Left ventricle myocardium superior (tissue), 1 donor: ENCODE measurements around the gene NPRL2. TPM values are rescaled to one million over a fixed set of nuclear protein-coding genes. Genes with fewer than 3 reads are reported as not detected.

Experiments
- ATAC-seq: fragments of 200-7000 bp; cut with Tn5 transposase; one replicate; pipeline ENCODE4 v1.9.1; 2020; ENCODE audit warnings: mild to moderate bottlenecking, moderate library complexity
- DNase-seq: peaks from one replicate; pipeline ENCODE4 v3.0.0-alpha.2; 2020
- intact Hi-C: fragments of 100-400 bp; cut with micrococcal nuclease; formaldehyde crosslinking; loops from one replicate; pipeline ENCODE4 v1.11.0; 2022
- long read RNA-seq: library from polyadenylated mRNA; unstranded; transcript quantifications from one replicate; pipeline ENCODE4 v2.0.0, GENCODE V29; 2021
- total RNA-seq: library from RNA; stranded (reverse); fragmentation: NEBNext Ultra II Directional; extraction: Animal tissue kit (Norgen Biotek cat#: 25700); gene quantifications from one replicate; pipeline ENCODE4 v1.2.1, GENCODE V29; 2021
- donor health status: DM: no; HTN: yes; CAD: no; lungs with severe emphysema.

The NPRL2 gene
- total RNA-seq, result 16.8 TPM
- long read RNA-seq, transcript NPRL2-201 (11 exons, 1,700 nt), result major isoform, 27 of 36 reads
- long read RNA-seq, partial matches to known transcripts, result 1 of 36 reads
- long read RNA-seq, other reads (novel, unspliced or antisense), result 8 of 36 reads

DNA sequence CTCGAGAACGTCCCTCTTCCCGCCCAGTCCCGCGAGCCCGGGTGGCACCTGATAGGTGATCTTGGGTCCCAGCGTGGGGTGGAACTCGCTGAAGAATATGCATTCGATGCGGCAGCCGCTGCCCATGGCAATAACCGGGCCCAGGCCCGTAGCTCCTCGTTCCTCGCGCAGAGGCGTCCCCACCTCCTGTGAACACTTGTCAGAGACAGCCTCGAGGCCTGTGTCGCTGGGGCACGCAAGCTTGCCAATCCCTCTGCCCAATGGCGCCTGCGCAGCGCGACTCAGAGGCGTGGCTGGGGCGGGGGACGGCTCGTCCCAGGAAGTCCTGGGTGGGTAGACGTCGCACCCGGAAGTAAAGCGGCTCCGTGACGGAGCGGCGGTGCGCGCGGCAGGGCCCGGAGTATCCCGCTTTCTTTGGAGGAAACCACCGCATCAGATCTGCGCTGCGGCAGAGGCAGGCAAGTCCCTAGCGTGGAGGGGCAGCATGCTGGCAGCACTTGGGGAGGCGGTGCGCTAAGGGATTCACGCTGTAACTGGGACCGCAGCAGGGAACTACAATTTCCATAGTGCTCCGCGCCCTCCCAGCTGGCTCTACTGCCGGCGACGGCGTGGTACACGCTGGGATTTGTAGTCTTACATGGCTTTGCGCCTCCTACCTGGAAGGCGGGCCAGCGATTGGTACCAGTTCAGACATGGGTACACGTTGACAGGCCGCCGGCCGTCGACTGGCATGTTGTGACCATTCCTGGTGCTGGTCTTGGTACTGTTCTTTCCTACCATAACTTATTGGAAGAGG lies at the start of gene NPRL2, which contains the start of gene CYB561D2:
Gene NPRL2 (minus strand): TSS at position 249 of the 796 bp plus-strand sequence. CDS start 123 bp downstream, at position 126.
Gene CYB561D2 (plus strand): TSS at position 336 of the 796 bp plus-strand sequence. CDS start 572 bp downstream, outside the sequence.
- DNase-seq (peak; percentile 98), ATAC-seq (peak; percentile 95)
- intact Hi-C loops, result no loop called here

DNA sequence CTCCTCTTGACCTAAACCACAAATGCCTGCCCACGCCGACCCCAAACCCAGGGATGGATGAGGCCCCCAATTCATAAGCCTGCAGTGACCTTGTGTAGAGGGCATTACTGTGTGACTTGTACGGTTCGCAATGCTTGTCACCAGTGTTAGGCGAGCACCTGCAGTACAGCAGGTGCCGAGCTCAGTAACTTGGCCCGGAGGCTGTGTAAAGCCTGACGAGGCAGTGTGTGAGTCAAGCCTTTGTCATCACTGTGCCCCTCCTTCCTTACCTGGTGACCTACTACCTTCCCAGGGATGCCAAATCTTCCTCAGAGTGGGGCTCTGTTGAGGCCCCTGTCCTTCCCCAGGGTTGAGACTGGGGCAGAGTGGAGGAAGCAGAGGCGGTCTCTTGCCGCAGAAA lies 45.9 kb upstream of the NPRL2 start:
- ATAC-seq (no peak), DNase-seq (no peak)
- intact Hi-C loops, result no loop called here

DNA sequence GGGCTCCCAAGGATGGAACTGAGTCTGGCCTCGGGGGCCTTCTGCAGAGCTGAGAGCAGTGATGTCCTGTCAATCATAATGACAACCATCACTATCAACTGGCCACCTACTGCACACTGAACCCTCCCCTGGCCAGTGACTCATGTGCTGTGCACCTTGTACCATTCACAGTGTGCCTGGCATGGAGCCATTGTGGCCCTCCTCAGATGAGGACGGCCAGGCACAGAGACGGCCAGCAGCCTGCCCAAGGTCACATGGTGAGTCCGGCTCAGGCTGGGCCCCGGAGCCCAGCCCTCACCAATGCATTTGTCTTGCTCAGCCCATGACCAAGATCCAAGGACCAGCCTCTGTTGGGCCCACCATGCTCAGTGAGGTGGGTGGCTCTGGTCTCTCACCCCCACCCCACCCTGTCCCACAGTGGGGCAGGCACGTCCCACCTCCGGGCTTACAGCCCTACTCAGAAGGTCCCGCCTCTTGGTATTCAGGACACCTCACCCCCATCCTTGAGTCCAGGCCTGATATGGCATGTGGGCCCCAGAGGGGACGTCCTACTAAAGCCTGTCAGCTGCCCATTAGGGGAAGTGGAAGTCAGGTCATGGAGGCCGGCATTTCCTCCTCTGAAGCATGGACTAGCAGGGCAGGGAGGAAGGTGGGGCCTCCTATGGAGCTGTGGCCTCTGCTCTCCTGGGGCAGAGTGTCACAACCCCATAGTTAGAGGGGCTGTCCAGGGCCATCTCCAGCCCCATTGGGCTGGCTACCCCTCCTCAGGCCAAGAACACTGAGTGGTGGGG lies 44.7 kb upstream of the NPRL2 start:
- DNase-seq (no peak), ATAC-seq (no peak)
- intact Hi-C loops, result no loop called here

DNA sequence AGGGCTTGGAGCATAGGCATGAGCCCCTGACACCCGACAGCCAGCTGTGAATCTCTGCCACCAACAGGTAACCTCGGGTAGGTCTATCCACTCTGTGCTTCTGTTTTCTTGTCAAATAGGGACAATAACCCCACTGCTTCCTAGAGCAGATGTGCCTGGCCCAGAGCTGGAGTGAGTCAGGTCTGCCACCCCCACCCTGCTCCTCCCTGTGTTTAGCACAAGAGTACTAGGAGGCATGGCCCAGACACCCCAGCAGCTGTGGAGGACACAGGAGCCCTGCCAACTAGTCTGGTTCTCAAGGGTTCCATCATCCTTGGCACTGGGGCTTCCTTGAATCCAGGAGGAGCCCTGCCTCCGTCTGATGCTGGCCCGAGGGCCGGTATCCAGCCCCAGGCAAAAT lies 42.5 kb upstream of the NPRL2 start:
- intact Hi-C loops, result no loop called here
- DNase-seq (no peak), ATAC-seq (no peak)

DNA sequence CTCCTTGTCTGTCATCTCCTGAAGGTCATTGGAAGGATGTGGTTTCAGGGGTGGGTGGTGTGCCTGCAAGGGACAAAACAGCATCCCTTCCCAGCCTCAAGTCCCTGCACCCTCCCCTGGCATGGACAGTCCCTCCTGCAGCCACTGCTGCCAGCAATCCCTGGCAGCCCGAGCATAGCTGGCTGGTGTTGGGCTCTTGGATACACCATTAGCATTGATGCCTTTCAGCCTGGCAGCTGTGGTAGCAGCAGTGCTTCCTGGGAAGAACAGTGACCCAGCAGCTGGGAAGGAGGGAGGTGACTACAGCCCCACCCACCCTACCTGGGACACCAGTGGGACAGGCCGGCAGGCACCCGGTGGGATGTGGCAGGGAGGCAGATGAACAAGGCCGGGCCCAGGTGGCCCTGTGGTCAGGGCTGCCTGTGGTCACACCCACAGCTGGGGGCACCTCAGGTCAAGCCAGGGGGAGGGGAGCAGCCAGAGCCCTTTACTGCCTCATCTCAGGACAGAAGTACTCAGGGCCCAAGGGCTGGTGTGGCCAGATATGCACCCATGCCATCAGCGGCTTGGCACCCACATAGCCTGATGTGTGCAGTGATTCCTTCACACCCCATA lies 41.6 kb upstream of the NPRL2 start:
- intact Hi-C loops, result no loop called here
- DNase-seq (peak; percentile 73), ATAC-seq (peak; percentile 89)

DNA sequence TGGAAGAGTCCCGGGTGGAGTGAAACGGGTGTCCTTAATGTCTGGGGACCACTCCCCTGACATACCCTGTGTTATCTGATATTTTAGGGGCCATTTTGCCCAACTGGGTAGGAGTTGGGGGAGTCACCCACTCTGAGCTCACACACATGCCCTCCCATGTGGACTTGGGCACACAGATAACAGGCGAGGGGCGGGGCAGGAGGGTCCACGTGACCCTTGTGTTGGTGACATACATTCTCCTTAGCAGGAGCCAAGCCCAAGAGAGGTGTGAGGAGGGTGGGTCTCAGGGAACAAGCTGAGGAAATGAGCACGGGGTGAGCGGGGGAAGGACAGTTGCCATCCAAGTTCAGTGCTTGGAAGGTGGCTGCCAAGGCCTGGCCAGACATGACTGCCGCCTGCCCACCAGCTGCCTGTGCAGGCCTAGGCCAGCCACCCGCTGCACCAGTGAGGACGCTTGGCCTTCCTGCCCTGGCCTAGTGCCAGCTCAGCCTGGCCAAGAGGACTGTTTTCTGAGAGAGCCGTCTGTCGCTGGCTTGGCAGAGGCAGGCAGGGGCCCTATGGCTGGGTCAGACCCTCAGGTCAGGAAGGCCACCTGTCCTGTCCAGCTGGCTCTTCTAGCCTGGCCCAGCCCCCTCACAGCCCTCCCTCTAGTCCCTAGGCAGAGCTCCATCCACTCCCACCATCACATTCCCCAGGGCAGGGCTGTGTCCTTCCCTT lies 40.1 kb upstream of the NPRL2 start:
- peak; percentile 88 for DNase-seq
- ATAC-seq, result peak; percentile 87
- intact Hi-C loops, result no loop called here

DNA sequence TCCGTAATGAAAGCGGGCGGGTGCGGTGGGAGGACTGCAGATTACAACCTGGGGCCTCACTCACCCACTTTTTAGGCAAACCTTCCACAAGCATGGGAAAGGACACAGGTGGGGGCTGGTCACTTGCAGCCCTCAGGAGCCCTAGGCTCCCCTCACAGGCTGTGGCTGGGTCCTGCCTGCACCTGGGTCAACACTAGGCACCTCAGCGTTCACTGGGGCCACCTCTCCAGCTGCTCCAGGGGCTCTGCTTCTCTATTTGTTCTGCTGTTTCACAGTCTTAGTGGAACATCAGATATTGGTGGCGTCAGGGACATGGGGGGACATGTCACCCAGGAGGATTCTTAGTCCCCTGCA lies 38.8 kb upstream of the NPRL2 start:
- ATAC-seq (no peak), DNase-seq (no peak)
- intact Hi-C loops, result no loop called here

DNA sequence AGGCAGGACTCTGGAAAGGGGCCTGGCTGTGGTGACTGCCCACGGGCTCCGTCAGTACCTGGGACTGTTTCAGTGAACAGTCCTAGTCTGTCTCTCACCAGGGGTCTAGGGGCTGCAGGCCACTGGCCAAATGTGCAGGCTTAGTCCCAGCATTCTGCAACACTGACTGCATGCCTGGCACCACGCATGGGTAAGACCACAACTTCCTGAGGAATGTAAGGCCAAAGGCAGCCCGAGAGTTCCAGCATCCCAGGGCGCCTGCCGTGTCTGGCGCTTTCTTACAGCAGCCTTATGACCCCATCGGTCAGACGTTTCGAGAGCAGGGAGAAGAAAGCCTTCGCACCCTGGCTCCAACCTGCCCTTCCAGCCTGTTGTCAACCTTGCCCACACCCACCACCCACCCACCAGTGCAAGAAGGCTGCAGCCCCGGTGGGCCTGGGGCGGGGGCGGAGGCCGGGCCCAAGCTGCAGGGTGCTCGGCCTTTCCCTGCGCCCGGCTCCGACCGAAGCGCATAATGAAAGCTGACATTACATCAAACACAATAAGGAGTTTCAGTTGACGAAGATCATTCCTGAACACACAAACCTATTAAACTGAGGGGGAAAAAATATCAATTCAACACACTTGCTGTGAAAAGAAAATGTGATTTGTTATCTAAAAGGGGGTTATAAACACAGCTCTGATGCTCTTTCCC lies 38.3 kb upstream of the NPRL2 start:
- ATAC-seq, result no peak
- intact Hi-C loops, result no loop called here

DNA sequence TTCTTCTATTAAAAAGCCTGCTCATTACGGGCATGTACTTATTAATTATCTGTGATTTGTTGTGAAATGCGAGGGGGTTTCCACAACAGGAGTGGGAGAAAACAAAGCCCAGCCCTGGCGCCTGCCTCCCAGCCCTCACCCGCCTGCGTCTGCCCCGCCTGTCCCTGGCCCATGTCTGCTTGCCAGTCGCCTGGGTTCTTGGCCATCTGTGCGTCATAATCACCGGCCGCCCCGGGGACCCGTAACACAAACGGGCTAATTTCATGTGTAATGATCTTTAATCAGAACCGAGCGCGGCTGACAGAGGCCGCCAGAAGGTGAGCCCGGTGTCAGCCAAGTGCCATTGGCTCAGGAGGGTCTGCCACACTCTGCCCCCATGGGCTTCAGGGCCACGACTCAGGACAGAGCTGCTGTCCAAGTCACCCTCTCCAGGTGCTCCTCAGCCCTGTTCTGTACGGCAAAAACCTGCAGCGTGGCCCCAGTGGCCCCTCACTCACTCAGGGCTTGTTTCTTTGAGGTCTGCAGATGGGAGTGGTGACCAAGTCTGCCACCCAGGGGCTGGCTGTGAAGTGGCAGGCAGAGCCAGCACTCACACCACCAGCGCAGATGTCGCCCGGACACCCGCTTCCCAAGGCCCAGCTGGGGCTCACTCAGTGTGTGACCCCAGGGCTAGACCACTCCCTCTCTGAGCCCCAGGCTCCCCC lies 37.6 kb upstream of the NPRL2 start:
- intact Hi-C loops, result no loop called here
- DNase-seq (no peak), ATAC-seq (no peak)

More for the DNA sequence above, 38.3 kb upstream of the NPRL2 start:
- DNase-seq, result no peak

DNA sequence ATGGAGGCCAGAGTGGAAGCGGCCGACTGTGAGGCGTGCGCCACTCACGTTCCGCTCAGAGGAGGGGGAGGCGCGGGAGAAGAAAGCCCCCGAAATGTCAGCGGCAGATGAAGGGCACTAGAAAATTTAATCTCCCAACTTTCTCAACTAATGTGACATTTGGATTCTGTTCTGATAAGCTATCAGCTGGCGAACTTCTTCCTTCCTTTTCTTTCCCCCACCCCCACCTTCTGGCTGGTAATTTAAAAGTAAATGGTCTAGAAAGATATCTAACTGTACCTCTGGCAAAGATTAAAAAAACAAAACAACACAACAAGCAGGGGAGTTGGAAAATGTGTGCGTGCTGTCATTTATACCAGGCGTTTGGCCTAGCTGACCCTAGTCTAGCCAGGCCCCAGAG lies 35.2 kb upstream of the NPRL2 start:
- intact Hi-C loops, result no loop called here
- DNase-seq (no peak), ATAC-seq (no peak)

DNA sequence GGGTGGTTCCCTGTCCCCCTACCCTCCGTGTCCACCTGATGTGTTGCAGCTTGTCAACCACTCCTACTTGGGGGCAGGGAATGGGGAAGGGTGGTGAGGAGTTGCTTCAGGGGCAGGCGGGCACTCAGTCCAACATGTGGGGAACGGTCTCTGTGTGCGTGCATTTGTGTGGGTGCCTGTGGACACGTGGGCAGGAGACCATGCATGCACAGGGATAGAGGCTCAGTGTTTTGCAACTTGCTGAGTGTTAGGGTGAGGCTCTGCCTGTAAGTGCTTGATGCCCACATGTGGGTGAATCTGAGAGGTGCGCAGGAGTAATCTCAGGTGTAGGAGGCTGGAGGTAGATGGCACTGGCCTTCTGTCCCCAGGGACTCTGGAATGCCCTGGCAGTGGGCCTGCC lies 33.2 kb upstream of the NPRL2 start:
- no peak for ATAC-seq
- no peak for DNase-seq
- intact Hi-C loops, result no loop called here

DNA sequence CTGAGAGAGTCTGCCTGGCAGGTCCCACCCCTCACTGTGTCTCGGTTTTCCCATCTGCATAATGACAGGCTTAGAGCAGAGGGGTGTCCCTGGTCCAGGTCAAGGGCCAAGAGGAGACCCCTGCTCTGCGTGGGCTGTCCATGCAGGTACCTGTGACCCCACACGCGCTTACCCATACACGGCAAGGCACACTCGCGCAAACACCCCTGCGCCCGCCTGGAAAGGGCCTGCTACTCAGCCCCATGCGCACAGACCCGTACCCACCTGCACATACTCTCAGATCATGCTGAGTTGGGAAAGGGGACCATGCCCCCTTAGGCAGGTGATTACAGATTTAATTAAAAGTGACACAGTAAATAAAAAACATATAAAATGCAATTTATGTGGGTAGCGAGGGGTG lies 32.1 kb upstream of the NPRL2 start:
- no peak for DNase-seq
- no peak for ATAC-seq
- intact Hi-C loops, result no loop called here

DNA sequence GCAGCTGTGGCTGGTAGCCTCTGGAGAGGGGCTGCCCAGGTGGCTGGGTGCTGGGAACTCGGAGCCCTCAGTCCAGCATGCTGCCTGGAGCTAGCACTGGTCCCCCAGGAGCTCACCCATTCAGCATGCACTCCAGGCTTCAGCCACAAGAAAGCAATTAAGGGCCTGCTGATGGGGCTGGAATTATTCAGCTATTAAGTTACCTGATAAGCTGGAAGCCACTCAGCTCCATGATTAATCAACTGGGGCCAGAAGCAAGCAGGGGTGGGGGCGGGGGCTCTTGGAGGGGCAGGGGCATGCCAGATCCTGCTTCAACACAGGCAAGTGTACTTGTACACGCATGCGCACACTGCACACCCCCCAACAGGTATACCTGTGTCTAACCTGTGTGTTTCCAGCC lies 30.8 kb upstream of the NPRL2 start:
- intact Hi-C loops, result no loop called here
- ATAC-seq (no peak), DNase-seq (no peak)

DNA sequence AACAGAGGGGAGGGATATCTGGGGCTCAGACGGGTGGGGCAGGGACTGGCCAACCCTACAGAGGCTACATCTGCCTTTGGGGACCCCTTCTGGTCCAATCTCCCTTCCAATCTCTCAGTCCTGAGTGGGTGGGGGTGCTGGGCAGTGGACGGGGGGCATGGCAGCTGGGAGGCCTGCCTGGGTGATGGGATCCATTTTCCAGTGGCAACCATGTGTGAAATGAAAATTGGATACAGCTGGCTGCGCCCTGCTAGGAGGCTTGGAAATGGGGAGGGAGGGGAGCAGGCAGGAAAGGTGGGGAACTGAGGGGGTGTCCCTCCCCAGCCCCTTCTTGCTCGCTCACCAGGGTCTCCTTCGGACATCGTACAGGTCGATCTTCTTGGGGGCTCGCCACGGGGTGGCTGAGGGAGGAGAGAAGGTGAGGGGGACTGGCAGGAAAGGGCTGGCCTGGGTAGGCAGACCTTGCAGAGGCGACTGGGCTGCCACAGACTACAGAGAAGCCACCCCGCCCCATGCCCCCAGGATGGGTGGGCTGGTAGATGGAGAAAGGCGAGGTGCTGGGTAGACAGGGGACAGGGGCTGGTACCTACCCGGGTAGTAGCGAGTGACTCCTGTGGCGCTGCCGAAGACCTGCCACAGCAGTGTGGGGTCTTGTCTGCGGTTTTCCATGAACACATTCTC lies 30.0 kb upstream of the NPRL2 start:
- no peak for ATAC-seq
- DNase-seq, result no peak
- intact Hi-C loops, result no loop called here

DNA sequence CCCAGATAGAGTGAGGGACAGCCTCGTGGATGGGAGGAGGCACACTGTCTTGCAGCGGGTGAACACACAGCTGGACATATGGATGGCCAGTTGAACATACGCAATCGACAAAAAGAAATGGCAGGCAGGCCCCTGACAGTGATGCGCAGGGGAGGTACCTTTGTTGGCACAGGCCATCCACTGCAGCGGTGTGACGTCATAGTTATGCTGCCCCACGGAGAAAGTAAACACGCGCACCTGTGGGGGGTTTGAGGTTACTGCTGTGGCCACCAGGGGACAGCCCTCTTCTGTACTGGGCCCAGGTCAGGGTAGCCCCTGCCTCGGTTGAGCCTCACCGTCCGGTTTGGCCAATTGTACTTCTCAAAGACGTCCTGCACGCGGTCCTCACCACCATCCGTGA lies 28.2 kb upstream of the NPRL2 start:
- no peak for ATAC-seq
- no peak for DNase-seq
- intact Hi-C loops, result no loop called here

DNA sequence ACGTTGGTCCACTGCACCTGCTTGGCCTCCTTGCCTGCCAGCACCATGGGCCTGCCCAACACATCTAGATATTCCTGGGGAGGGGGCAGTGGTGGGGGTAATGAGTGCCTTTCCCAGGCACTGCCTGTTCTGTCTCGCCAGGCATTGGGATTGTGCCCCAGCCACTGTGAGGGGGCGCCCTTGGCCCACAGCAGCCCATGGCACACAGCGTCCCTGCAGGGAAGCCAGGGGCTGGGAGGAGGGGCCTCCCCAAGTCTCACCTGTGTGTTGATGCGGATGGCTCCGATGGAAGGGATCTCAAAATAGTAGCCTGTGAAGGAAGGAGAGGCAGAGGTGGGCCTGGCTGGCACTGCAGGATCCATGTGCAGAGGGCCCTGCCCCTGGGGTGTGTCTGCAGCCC lies 27.4 kb upstream of the NPRL2 start:
- ATAC-seq (no peak), DNase-seq (no peak)
- intact Hi-C loops, result no loop called here

DNA sequence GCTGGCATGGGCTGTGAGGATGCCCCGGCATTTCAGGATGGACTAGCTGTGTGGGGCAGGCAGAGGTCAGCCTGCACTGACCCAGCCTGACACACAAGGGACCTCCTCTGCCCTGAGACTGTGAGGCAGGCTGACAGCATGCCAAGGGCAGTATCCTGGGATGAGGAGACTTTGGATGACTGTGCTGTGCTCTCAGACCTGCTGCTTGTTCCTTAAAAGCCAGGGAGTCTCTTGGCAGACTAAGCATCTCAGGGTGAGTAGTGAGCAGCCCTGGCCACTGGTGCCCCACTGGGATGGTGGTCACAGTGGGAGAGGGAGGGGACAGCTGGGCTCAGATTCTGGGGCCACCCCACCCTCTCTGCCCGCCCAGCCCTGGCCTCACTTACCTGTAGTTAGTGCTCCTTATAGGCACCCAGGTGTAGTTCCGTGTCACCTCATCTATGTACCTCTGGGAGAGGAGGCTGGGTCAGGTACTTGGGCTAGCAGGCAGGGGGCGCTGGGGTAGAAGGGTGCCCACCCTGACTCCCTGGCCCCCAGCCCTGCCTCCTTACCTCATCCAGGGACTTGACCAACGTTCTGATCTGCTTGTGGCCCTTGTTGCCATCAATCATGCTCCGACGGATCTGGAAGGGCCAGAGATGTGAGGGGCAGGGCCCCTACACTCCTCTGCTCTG lies 24.8 kb upstream of the NPRL2 start:
- intact Hi-C loops, result no loop called here
- DNase-seq (no peak), ATAC-seq (no peak)
